Right forelimb (tissue), 1 donor: ENCODE data around the gene YARS1.
A peak's percentile ranks its signal among the peaks of the same experiment; 100 is the strongest.

ENCODE experiments used
- DNase-seq: peaks from one replicate; pipeline ENCODE4 v3.0.0-alpha.2; 2018

The YARS1 gene

GRCh38 chr1:32761253-32761877 lies 55.8 kb downstream of the YARS1 start:
- no peak for DNase-seq

- DNase-seq = no peak
These were observed 57.0 kb downstream of the YARS1 start for GRCh38 chr1:32759997-32760623.

- no peak for DNase-seq
These were observed 57.6 kb downstream of the YARS1 start for GRCh38 chr1:32759521-32759981.

- no peak for DNase-seq
These were observed 58.2 kb downstream of the YARS1 start for GRCh38 chr1:32758795-32759430.

GRCh38 chr1:32758177-32758794 lies 58.9 kb downstream of the YARS1 start:
- DNase-seq = no peak

GRCh38 chr1:32757213-32757895 lies 59.8 kb downstream of the YARS1 start:
- DNase-seq = no peak

GRCh38 chr1:32755810-32756159 lies 61.4 kb downstream of the YARS1 start:
- DNase-seq = no peak

- DNase-seq = no peak
These were observed 61.9 kb downstream of the YARS1 start for GRCh38 chr1:32755098-32755809.

GRCh38 chr1:32754317-32755097 lies 62.7 kb downstream of the YARS1 start:
- DNase-seq = no peak

GRCh38 chr1:32753532-32754316 lies 63.4 kb downstream of the YARS1 start:
- peak; percentile 80 for DNase-seq

- DNase-seq = no peak
These were observed 67.4 kb downstream of the YARS1 start for GRCh38 chr1:32749771-32750170.

GRCh38 chr1:32749332-32749731 lies 67.8 kb downstream of the YARS1 start:
- DNase-seq = no peak

- no peak for DNase-seq
These were observed 68.2 kb downstream of the YARS1 start for GRCh38 chr1:32748926-32749325.

GRCh38 chr1:32748348-32748747 lies 68.8 kb downstream of the YARS1 start:
- no peak for DNase-seq

GRCh38 chr1:32746130-32746529 lies 71.0 kb downstream of the YARS1 start:
- DNase-seq = no peak

GRCh38 chr1:32744071-32744425 lies 73.1 kb downstream of the YARS1 start:
- no peak for DNase-seq

- DNase-seq = no peak
These were observed 73.6 kb downstream of the YARS1 start for GRCh38 chr1:32743380-32744070.

- DNase-seq = no peak
These were observed 74.2 kb downstream of the YARS1 start for GRCh38 chr1:32742956-32743355.

GRCh38 chr1:32742199-32742947 lies 74.8 kb downstream of the YARS1 start:
- DNase-seq = no peak
